ENCODE results near the gene CACHD1.

DNA sequence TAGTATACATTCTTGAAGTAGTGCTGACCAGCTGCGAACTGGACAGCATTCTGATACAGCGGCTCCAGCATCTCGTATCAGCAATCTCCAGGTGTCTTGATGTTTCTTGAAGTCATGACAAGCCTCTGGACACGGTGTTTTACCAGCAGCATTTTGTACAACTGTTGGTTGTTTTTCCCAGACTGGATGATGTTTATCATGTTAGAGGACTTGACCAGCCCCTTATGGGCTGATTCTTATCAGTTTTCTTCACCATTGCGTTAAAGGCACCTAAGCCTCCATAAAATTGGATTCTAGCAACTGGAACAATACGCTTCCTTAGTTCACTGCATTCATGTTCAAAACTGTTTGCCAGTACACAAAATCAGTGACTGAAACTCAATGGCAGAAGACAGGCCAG lies 29.1 kb downstream of the CACHD1 start:
- TF ChIP-seq POLR2A (IDR thresholded peaks at IDR 0.05) (no peak), CTCF (IDR thresholded peaks at IDR 0.05) (no peak), EP300 (IDR thresholded peaks at IDR 0.05; ENCODE audit: low read depth) (no peak), POLR2AphosphoS5 (IDR thresholded peaks at IDR 0.05) (no peak)
